ENCODE measurements around the gene CAMTA1. TPM values are rescaled to one million over a fixed set of nuclear protein-coding genes. Genes with fewer than 3 reads are reported as not detected.

The CAMTA1 gene
- total RNA-seq, 2 experiments from 2014 or later, result 45.5 to 45.6 TPM

GRCh38 chr1:7587108-7587772 is 802.0 kb downstream of the CAMTA1 start:
- H3K27ac Mint-ChIP-seq, result no peak overlapping the region
- POLR2A ChIA-PET, result no interaction called here
- H3K9me3 Mint-ChIP-seq, result no peaks in the 10 kb centered on the region
- DNase-seq (peak; percentile 6), ATAC-seq (ENCODE audit: low read depth) (no peak)
- H3K36me3 Mint-ChIP-seq, result no peaks in the 10 kb centered on the region
- H3K4me1 Mint-ChIP-seq, result no peaks in the 10 kb centered on the region
- H3K4me3 Mint-ChIP-seq, result no peak overlapping the region
- H3K27me3 Mint-ChIP-seq, result no peaks in the 10 kb centered on the region

- DNase-seq, result peak; percentile 15
- POLR2A ChIA-PET, result no interaction called here
- H3K9me3 Mint-ChIP-seq, result no peaks in the 10 kb centered on the region
Measured at GRCh38 chr1:7587773-7588456, 802.7 kb downstream of the CAMTA1 start.

GRCh38 chr1:7588457-7588827 is 803.2 kb downstream of the CAMTA1 start:
- DNase-seq, result peak; percentile 6
- POLR2A ChIA-PET, result no interaction called here
- Mint-ChIP-seq H3K27ac (no peak overlapping the region), H3K4me1 (no peaks in the 10 kb centered on the region), H3K9me3 (no peaks in the 10 kb centered on the region), H3K4me3 (no peak overlapping the region), H3K27me3 (no peaks in the 10 kb centered on the region), H3K36me3 (no peaks in the 10 kb centered on the region)
- ATAC-seq (ENCODE audit: low read depth), result no peak

More at GRCh38 chr1:7587773-7588456, 802.7 kb downstream of the CAMTA1 start:
- no peak for ATAC-seq (ENCODE audit: low read depth)
- Mint-ChIP-seq H3K27me3 (no peaks in the 10 kb centered on the region), H3K4me1 (no peaks in the 10 kb centered on the region), H3K27ac (no peak overlapping the region), H3K36me3 (no peaks in the 10 kb centered on the region), H3K4me3 (no peak overlapping the region)

- POLR2A ChIA-PET, result no interaction called here
- no peaks in the 10 kb centered on the region for H3K9me3 Mint-ChIP-seq
- H3K4me1 Mint-ChIP-seq, result no peaks in the 10 kb centered on the region
- DNase-seq (peak; percentile 13), ATAC-seq (ENCODE audit: low read depth) (no peak)
- H3K27me3 Mint-ChIP-seq, result no peaks in the 10 kb centered on the region
- H3K4me3 Mint-ChIP-seq, result no peak overlapping the region
- H3K27ac Mint-ChIP-seq, result no peak overlapping the region
- H3K36me3 Mint-ChIP-seq, result no peaks in the 10 kb centered on the region
Measured at GRCh38 chr1:7589080-7589735, 804.0 kb downstream of the CAMTA1 start.

GRCh38 chr1:7589774-7590425 is 804.6 kb downstream of the CAMTA1 start:
- Mint-ChIP-seq H3K27ac (no peak overlapping the region), H3K27me3 (no peaks in the 10 kb centered on the region)
- DNase-seq, result peak; percentile 4

GRCh38 chr1:7590426-7590790 is 805.2 kb downstream of the CAMTA1 start:
- Mint-ChIP-seq H3K4me3 (no peak overlapping the region), H3K36me3 (no peaks in the 10 kb centered on the region), H3K4me1 (no peaks in the 10 kb centered on the region), H3K27me3 (no peaks in the 10 kb centered on the region), H3K9me3 (no peaks in the 10 kb centered on the region), H3K27ac (no peak overlapping the region)
- no peak for ATAC-seq (ENCODE audit: low read depth)
- POLR2A ChIA-PET, result no interaction called here
- peak; percentile 4 for DNase-seq

More at GRCh38 chr1:7589774-7590425, 804.6 kb downstream of the CAMTA1 start:
- Mint-ChIP-seq H3K9me3 (no peaks in the 10 kb centered on the region), H3K4me1 (no peaks in the 10 kb centered on the region), H3K36me3 (no peaks in the 10 kb centered on the region), H3K4me3 (no peak overlapping the region)
- ATAC-seq (ENCODE audit: low read depth), result no peak
- POLR2A ChIA-PET, result no interaction called here

- Mint-ChIP-seq H3K36me3 (no peaks in the 10 kb centered on the region), H3K27me3 (no peaks in the 10 kb centered on the region), H3K27ac (no peak overlapping the region), H3K4me1 (no peaks in the 10 kb centered on the region), H3K9me3 (no peaks in the 10 kb centered on the region), H3K4me3 (no peak overlapping the region)
- DNase-seq (peak; percentile 4), ATAC-seq (ENCODE audit: low read depth) (no peak)
- POLR2A ChIA-PET, result no interaction called here
Measured at GRCh38 chr1:7591565-7591964, 806.3 kb downstream of the CAMTA1 start.

- peak; percentile 9 for DNase-seq
- POLR2A ChIA-PET, result no interaction called here
Measured at GRCh38 chr1:7592120-7592798, 807.0 kb downstream of the CAMTA1 start.

GRCh38 chr1:7594002-7594713 is 808.9 kb downstream of the CAMTA1 start:
- no peak for ATAC-seq (ENCODE audit: low read depth)
- Mint-ChIP-seq H3K4me3 (no peak overlapping the region), H3K27ac (no peak overlapping the region), H3K4me1 (no peaks in the 10 kb centered on the region), H3K27me3 (no peaks in the 10 kb centered on the region), H3K36me3 (no peaks in the 10 kb centered on the region), H3K9me3 (no peaks in the 10 kb centered on the region)
- POLR2A ChIA-PET, result no interaction called here
- no peak for DNase-seq

More at GRCh38 chr1:7592120-7592798, 807.0 kb downstream of the CAMTA1 start:
- no peak overlapping the region for H3K4me3 Mint-ChIP-seq
- H3K27ac Mint-ChIP-seq, result no peak overlapping the region
- H3K27me3 Mint-ChIP-seq, result no peaks in the 10 kb centered on the region
- H3K4me1 Mint-ChIP-seq, result no peaks in the 10 kb centered on the region
- H3K36me3 Mint-ChIP-seq, result no peaks in the 10 kb centered on the region
- no peaks in the 10 kb centered on the region for H3K9me3 Mint-ChIP-seq
- ATAC-seq (ENCODE audit: low read depth), result no peak

- Mint-ChIP-seq H3K4me3 (no peak overlapping the region), H3K36me3 (no peaks in the 10 kb centered on the region), H3K27ac (no peak overlapping the region), H3K9me3 (no peaks in the 10 kb centered on the region), H3K4me1 (no peaks in the 10 kb centered on the region), H3K27me3 (no peaks in the 10 kb centered on the region)
- POLR2A ChIA-PET, result no interaction called here
- ATAC-seq (ENCODE audit: low read depth), result no peak
- peak; percentile 14 for DNase-seq
Measured at GRCh38 chr1:7594714-7595295, 809.6 kb downstream of the CAMTA1 start.

- H3K27ac Mint-ChIP-seq, result no peak overlapping the region
- POLR2A ChIA-PET, result no interaction called here
- H3K36me3 Mint-ChIP-seq, result no peaks in the 10 kb centered on the region
- H3K27me3 Mint-ChIP-seq, result no peaks in the 10 kb centered on the region
- H3K4me3 Mint-ChIP-seq, result no peak overlapping the region
- H3K4me1 Mint-ChIP-seq, result no peaks in the 10 kb centered on the region
- peak; percentile 5 for DNase-seq
- no peaks in the 10 kb centered on the region for H3K9me3 Mint-ChIP-seq
- ATAC-seq (ENCODE audit: low read depth), result no peak
Measured at GRCh38 chr1:7595336-7595735, 810.1 kb downstream of the CAMTA1 start.

GRCh38 chr1:7596126-7596965 is 811.1 kb downstream of the CAMTA1 start:
- H3K9me3 Mint-ChIP-seq, result no peaks in the 10 kb centered on the region
- H3K27ac Mint-ChIP-seq, result no peak overlapping the region
- H3K36me3 Mint-ChIP-seq, result no peaks in the 10 kb centered on the region
- DNase-seq (peak; percentile 2), ATAC-seq (ENCODE audit: low read depth) (no peak)
- H3K27me3 Mint-ChIP-seq, result no peaks in the 10 kb centered on the region
- POLR2A ChIA-PET, result no interaction called here
- no peaks in the 10 kb centered on the region for H3K4me1 Mint-ChIP-seq
- no peak overlapping the region for H3K4me3 Mint-ChIP-seq
